Hindlimb muscle (tissue), 1 donor: Measurements from ENCODE around the gene UBAP2L. TPM values are rescaled to one million over a fixed set of nuclear protein-coding genes. Genes with fewer than 3 reads are reported as not detected.
"Not testable (repeated sequence)": the region's sequence is repeated elsewhere in the genome, so short reads cannot be mapped to it uniquely, and the experiment has no call there.

Source experiments
- DNase-seq: peaks from one replicate; pipeline ENCODE4 v3.0.0-alpha.2; 2013
- polyA plus RNA-seq: library from polyadenylated mRNA; unstranded; fragments of 120-200 nt; gene quantifications from one replicate; pipeline ENCODE4 v1.2.1, GENCODE V29; 2013; ENCODE audit not compliant: insufficient read length

Gene UBAP2L
- polyA plus RNA-seq, 1 donor, result 108 TPM

- DNase-seq, result not testable (repeated sequence)
These were observed 93.5 kb downstream of the UBAP2L start for GRCh38 chr1:154314226-154314625.

GRCh38 chr1:154316704-154317103 is 95.9 kb downstream of the UBAP2L start:
- no peak for DNase-seq

- no peak for DNase-seq
These were observed 97.6 kb downstream of the UBAP2L start for GRCh38 chr1:154318386-154318785.

Other genes with a start within 250 kb of the UBAP2L start
- gene JTB, start 243.3 kb upstream of the UBAP2L start, polyA plus RNA-seq, result 72.1 TPM
- gene RAB13, start 234.6 kb upstream of the UBAP2L start, polyA plus RNA-seq, result 74.0 TPM
- 3,171 TPM for gene RPS27, start 230.2 kb upstream of the UBAP2L start, polyA plus RNA-seq
- not detected for gene NUP210L, start 65.9 kb upstream of the UBAP2L start, polyA plus RNA-seq
- 319 TPM for gene TPM3, start 28.9 kb upstream of the UBAP2L start, polyA plus RNA-seq
- not detected for gene CFAP141, start 14.6 kb upstream of the UBAP2L start, polyA plus RNA-seq
- 67.5 TPM for gene HAX1, start 51.7 kb downstream of the UBAP2L start, polyA plus RNA-seq
- gene AQP10, start 100.1 kb downstream of the UBAP2L start, polyA plus RNA-seq, result not detected
- gene ATP8B2, start 104.6 kb downstream of the UBAP2L start, polyA plus RNA-seq, result 22.4 TPM
- 7.7 TPM for gene IL6R, start 184.4 kb downstream of the UBAP2L start, polyA plus RNA-seq